GM10248 (cell line): ENCODE results near the gene CNOT4.

Experiments used
- CTCF ChIA-PET: fragments of 300-600 bp; sonication (Branson Sonifier 250); formaldehyde crosslinking; extraction: SDS; loops from one replicate; lab custom pipeline; 2021; ENCODE audit warnings: antibody characterized with exemption; lab: Yijun Ruan, JAX
- POLR2A ChIA-PET: fragments of 350-650 bp; sonication (Branson Sonifier 250); formaldehyde crosslinking; extraction: SDS; loops from one replicate; lab custom pipeline; 2020; ENCODE audit warnings: antibody characterized with exemption; lab: Yijun Ruan, JAX
- DNase-seq: peaks from one replicate; pipeline ENCODE4 v3.0.0; 2012; ENCODE audit errors: extremely low spot score
- CTCF ChIP-seq: IDR thresholded peaks from 2 replicates; pipeline ENCODE4 v1.5.1; 2012; ENCODE audit warnings: mild to moderate bottlenecking, low read depth; ENCODE audit errors: extremely low read depth, missing control alignments, control extremely low read depth

Gene CNOT4

DNA sequence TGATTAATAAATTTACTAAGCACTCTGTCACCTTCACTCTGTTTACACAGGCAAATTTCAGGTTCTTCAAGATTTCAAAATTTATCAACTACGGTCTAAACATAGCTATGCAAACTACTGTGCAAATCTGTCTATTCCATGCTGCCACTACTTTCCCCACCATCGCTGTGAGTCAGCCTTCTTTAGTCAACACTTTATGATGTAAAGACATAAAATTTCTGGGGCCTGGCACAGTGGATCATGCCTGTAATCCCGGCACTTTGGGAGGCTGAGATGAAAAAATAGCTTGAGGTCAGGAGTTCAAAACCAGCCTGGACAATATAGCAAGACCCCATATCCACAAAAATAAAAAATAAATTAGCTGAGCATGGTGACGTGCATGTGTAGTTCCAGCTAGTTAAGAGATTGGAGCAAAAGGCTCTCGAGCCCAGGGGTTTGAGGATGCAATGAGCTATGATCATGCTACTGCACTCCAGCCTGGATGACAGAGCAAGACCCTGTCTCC is 42.6 kb downstream of the CNOT4 start:
- DNase-seq = no peak
- ChIA-PET POLR2A (no interaction called here), CTCF (interaction anchor here (0.8 to 1.9 kb wide), 4 partner anchors 9 to 20 kb away, joined by 4 read pairs; no protein-coding TSS in a partner anchor)
- TF ChIP-seq CTCF = no peak

- no peak for TF ChIP-seq CTCF
- DNase-seq = no peak
- ChIA-PET POLR2A (no interaction called here), CTCF (interaction anchor here (0.7 to 2.1 kb wide), 7 partner anchors 9 to 27 kb away, joined by 3 to 4 read pairs (median 4); no protein-coding TSS in a partner anchor)
These were observed 43.3 kb downstream of the CNOT4 start for GRCh38 chr7:135466442-135467206.

DNA sequence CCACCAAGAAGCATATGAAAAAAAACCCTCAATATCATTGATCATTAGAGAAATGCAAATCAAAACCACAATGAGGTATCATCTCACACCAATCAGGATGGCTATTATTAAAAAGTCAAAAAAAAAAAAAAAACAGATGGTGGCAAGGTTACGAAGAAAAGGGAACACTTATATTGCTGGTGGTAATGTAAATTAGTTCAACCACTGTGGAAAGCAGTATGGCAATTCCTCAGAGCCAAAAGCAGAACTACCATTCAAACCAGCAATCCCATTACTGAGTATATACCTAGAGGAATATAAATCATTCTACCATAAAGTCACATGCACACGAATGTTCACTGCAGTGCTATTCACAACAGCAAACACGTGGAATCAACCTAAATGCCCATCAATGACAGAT is 46.0 kb downstream of the CNOT4 start:
- ChIA-PET CTCF (interaction anchor here (1.3 kb wide), 1 partner anchor 29 kb away, joined by 3 read pairs; no protein-coding TSS in a partner anchor), POLR2A (no interaction called here)
- DNase-seq = no peak
- TF ChIP-seq CTCF = no peak

GRCh38 chr7:135459951-135460567 is 49.8 kb downstream of the CNOT4 start:
- no peak for DNase-seq
- ChIA-PET POLR2A (no interaction called here), CTCF (interaction anchor here (0.8 to 1.4 kb wide), 6 partner anchors 12 to 186 kb away, joined by 3 to 4 read pairs (median 3); no protein-coding TSS in a partner anchor)
- no peak for TF ChIP-seq CTCF

GRCh38 chr7:135459076-135459475 is 50.8 kb downstream of the CNOT4 start:
- no peak for DNase-seq
- ChIA-PET POLR2A (interaction anchor here (0.6 kb wide), 1 partner anchor 105 kb away, joined by 3 read pairs; no protein-coding TSS in a partner anchor), CTCF (interaction anchor here (1.2 kb wide), 2 partner anchors 178 to 186 kb away, joined by 3 read pairs; no protein-coding TSS in a partner anchor)
- TF ChIP-seq CTCF = no peak

DNA sequence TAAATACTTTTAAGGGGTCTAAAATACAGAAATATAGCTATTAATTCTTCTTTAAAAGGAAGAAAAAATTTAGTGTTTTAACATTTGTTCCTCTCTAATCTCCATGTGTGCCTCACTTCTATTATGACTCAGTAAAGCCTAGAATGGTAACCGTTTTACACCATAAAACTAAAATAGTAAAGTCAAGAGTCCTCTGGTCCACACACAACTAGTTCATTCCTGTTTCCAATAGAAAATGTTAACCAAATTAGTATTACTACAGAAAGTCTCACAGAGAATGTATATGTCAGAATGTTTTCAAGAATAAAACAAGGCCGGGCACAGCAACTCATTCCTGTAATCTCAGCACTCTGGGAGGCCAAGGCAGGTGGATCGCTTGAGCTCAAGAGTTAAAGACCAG is 55.8 kb downstream of the CNOT4 start:
- DNase-seq = no peak
- ChIA-PET POLR2A (no interaction called here), CTCF (interaction anchor here (0.6 to 1.3 kb wide), 3 partner anchors 12 to 39 kb away, joined by 3 read pairs; no protein-coding TSS in a partner anchor)
- no peak for TF ChIP-seq CTCF
